Ovary (tissue), 9 donors: ENCODE results near the gene ZMIZ1. TPM values are rescaled to one million over a fixed set of nuclear protein-coding genes. Genes with fewer than 3 reads are reported as not detected.

Experiments
- DNase-seq, 5 donors: peaks; one replicate each; pipeline ENCODE4 v3.0.0-alpha.2; 2019 to 2020
- H3K27ac ChIP-seq, 2 donors: fragments of 200-600 bp; one replicate each; pipeline versions ENCODE4 v1.5.1 to v1.8.0; 2019 to 2022
- H3K27me3 ChIP-seq: fragments of 200-600 bp; one replicate; pipeline ENCODE4 v1.8.0; 2022
- H3K36me3 ChIP-seq: fragments of 200-600 bp; sonication (generic); one replicate; pipeline ENCODE4 v1.5.1; 2019
- H3K4me1 ChIP-seq: one replicate; pipeline ENCODE4 v1.8.1; 2013; ENCODE audit warnings: mild to moderate bottlenecking, moderate library complexity; ENCODE audit not compliant: insufficient read depth
- H3K4me3 ChIP-seq: fragments of 200-600 bp; sonication (generic); one replicate; pipeline ENCODE4 v1.5.1; 2017
- H3K9me3 ChIP-seq, 2 donors: fragments of 200-600 bp in 1 of 2; sonication (generic) in 1 of 2; one replicate each; pipeline versions ENCODE4 v1.5.1 to v1.8.1; 2013 to 2019; ENCODE audit warnings: mild to moderate bottlenecking in 1 of 2, moderate library complexity in 1 of 2
- EP300 ChIP-seq: sonication (generic); formaldehyde crosslinking; IDR thresholded peaks from one replicate; pipeline ENCODE4 v1.6.1; 2017; ENCODE audit warnings: antibody characterized with exemption
- POLR2A ChIP-seq: fragments of 450-650 bp; IDR thresholded peaks from one replicate; pipeline ENCODE4 v1.6.1; 2017; ENCODE audit warnings: antibody characterized with exemption, mild to moderate bottlenecking, moderate library complexity
- WGBS, 3 donors: extraction: QIAGEN DNeasy Blood & Tissue Kit in 1 of 3; methylation state at CpG; one replicate each; pipeline versions ENCODE4 v1.1.5 to v1.1.7; 2013 to 2017; 5-methylcytosine and 5-hydroxymethylcytosine counted together
- intact Hi-C, 4 donors: fragments of 100-400 bp; cut with DNase I; formaldehyde crosslinking; loops; one replicate each; pipeline versions ENCODE4 v1.11.0 to v1.15.1; 2022 to 2023
- polyA plus RNA-seq, 2 donors: library from polyadenylated mRNA; stranded (reverse); fragments of 200-250 nt in 1 of 2; fragments of 350-450 nt in 1 of 2; fragmentation: Illumina TruSeq in 1 of 2; extraction: RNeasy Lipid Tissue Mini Kit (QIAGEN cat#74804) in 1 of 2; gene quantifications; one replicate each; pipeline ENCODE4 v1.2.3, GENCODE V29; 2013 to 2014
- total RNA-seq, 7 donors: library from RNA; depleted of rRNA in 2 of 7; stranded (reverse); fragments of >200 nt in 2 of 7; fragmentation: NEBNext Ultra II Directional in 3 of 7; extraction: Animal tissue kit (Norgen Biotek cat#: 25700) in 3 of 7; gene quantifications; one replicate each; pipeline versions ENCODE4 v1.1.0 to v1.2.4, GENCODE V29; 2016 to 2023
- TF ChIP-seq, protein P1 (sequence below), 3 donors: fragments of 450-650 bp in 2 of 3; fragments of 200-600 bp in 1 of 3; IDR thresholded peaks; one replicate each; pipeline versions ENCODE4 v1.5.1 to v1.8.0; 2016 to 2022; ENCODE audit warnings: antibody characterized with exemption in 3 of 3, mild to moderate bottlenecking in 1 of 3
- donor health status: DM: no; HTN: no; CAD: no; lungs with moderate emphysema.
- donor health status: DM: no; HTN: no; CAD: no.
- donor health status: Bipolar disorder and iron deficiency.
- donor health status: DM: yes; HTN: yes; CAD: no.
- donor health status: DM: no; HTN: no; CAD: no.
- donor health status: DM: yes; HTN: yes; CAD: no.

ZMIZ1 gene
- total and polyA plus RNA-seq, 9 donors, result 30.3 to 117 (median 69.1) TPM

DNA sequence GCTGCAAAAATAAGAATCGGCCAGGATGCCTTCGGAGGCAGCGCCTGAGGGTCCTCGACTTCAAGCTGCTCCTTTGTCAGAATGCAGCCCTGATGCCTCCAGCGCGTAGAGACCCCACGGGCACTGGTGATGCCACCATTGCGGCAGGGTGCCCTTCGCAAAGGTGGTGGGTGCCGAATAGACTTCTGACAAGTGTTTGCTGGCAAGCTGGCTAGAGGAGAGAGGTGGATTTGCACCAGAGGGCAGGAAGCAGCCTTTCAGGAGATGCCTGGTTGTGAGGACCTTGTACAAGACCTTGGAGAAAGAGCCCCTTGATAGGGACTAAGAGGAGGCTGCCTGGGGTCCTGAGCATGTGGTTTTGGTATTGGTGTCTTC is 175.3 kb downstream of the ZMIZ1 start:
- TF ChIP-seq, protein P1, sequence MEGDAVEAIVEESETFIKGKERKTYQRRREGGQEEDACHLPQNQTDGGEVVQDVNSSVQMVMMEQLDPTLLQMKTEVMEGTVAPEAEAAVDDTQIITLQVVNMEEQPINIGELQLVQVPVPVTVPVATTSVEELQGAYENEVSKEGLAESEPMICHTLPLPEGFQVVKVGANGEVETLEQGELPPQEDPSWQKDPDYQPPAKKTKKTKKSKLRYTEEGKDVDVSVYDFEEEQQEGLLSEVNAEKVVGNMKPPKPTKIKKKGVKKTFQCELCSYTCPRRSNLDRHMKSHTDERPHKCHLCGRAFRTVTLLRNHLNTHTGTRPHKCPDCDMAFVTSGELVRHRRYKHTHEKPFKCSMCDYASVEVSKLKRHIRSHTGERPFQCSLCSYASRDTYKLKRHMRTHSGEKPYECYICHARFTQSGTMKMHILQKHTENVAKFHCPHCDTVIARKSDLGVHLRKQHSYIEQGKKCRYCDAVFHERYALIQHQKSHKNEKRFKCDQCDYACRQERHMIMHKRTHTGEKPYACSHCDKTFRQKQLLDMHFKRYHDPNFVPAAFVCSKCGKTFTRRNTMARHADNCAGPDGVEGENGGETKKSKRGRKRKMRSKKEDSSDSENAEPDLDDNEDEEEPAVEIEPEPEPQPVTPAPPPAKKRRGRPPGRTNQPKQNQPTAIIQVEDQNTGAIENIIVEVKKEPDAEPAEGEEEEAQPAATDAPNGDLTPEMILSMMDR (IDR thresholded peaks at IDR 0.05), result no peak
- no peak for TF ChIP-seq EP300
- TF ChIP-seq POLR2A, result no peak
- no peak for DNase-seq
- intact Hi-C loops, result loop anchor here in 1 of 4 donors (10.0 kb wide), 1 partner anchor 221 kb away; no protein-coding TSS in a partner anchor
- WGBS, 3 donors, result 76 to 89% (median 83%) methylated on average over 10 of the region's 10 CpGs
- Histone ChIP-seq H3K36me3 (no peaks in the 10 kb centered on the region), H3K27ac (peak overlapping the region in 1 of 2 donors; percentile 33), H3K4me3 (no peak overlapping the region), H3K4me1 (peaks cover 43% of the 10 kb centered on the region), H3K9me3 (no peaks in the 10 kb centered on the region), H3K27me3 (no peaks in the 10 kb centered on the region)

DNA sequence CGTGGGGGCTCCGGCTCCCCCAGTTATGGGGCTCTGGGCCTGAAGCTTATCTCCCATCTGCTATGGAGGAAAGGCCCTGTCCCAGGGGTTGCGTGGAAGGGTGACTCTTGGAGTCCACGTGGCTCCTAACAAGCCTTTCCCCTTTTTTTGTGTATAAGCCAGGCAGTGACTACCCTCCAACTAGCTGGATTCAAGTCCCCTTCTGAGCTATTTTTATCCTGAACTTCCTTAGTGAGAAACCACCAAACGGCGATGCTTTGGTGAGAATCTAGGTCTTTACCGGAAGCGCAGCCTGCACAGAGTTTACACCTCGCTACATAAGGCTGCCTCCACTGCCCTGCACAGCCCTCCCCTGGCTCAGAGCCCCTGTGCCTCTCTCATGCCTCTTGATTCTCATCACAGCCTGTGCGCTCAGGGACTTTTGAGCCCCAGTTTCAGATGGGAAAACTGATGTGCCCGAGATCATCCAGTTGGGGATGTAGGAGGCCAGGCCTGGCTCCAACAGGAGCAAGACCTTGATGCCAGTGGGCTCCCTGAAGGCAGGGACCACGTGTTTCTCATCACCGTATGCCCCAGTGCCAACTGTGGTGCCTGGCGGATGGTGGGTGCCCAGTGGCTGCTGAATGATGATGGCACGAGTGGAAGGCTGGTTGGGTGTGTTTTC is 176.2 kb downstream of the ZMIZ1 start:
- no peak for TF ChIP-seq POLR2A
- TF ChIP-seq EP300, result no peak
- TF ChIP-seq, protein P1 (IDR thresholded peaks at IDR 0.05), result no peak
- H3K4me1 ChIP-seq, result peaks cover 40% of the 10 kb centered on the region
- intact Hi-C loops, result loop anchor here in 1 of 4 donors (10.0 kb wide), 1 partner anchor 220 kb away; no protein-coding TSS in a partner anchor
- no peak for DNase-seq
- no peaks in the 10 kb centered on the region for H3K9me3 ChIP-seq
- H3K36me3 ChIP-seq, result no peaks in the 10 kb centered on the region
- H3K4me3 ChIP-seq, result no peak overlapping the region
- WGBS, 3 donors, result 80 to 81% (median 80%) methylated on average over 15 of the region's 15 CpGs
- H3K27ac ChIP-seq, result peak overlapping the region in 1 of 2 donors; percentile 80
- no peaks in the 10 kb centered on the region for H3K27me3 ChIP-seq

DNA sequence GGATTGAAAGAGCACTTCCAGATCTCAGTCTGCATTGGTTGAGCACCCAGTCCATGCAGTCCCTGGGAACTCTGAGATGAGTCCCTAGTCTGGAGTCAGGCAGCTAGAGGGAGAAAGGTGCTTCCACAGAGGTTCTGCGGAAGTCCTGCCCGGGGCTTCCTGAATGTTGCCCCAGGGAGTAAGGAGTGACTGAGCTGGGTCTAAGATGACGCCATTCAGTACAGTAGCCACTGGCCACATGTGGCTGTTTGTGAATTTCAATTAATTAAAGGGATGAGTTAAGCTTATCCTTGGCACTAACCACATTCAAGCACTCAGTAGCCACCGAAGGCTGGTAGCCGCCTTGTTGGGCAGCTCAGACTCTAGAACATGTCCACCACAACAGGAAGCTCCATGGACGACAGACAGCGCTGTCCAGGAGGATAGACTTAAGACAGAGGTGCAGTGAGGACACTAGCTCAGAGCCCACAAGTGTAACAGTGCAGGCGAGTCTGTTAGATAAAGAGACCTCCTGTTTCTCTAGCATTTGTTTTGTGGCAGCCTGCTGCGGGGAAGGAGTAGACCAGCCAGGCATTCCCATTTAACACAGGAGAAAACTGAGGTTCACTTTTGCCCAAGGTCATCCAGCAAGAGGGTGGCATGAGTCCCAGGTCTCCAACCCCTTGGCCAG is 176.9 kb downstream of the ZMIZ1 start:
- intact Hi-C loops, result loop anchor here in 1 of 4 donors (10.0 kb wide), 1 partner anchor 219 kb away; no protein-coding TSS in a partner anchor
- Histone ChIP-seq H3K4me3 (no peak overlapping the region), H3K36me3 (no peaks in the 10 kb centered on the region), H3K27ac (peak overlapping the region; percentile 76 to 80), H3K9me3 (no peaks in the 10 kb centered on the region), H3K4me1 (peaks cover 40% of the 10 kb centered on the region), H3K27me3 (no peaks in the 10 kb centered on the region)
- TF ChIP-seq EP300 (no peak), POLR2A (no peak)
- TF ChIP-seq, protein P1 (IDR thresholded peaks at IDR 0.05), result no peak
- no peak for DNase-seq
- WGBS, 3 donors, result 75 to 85% (median 81%) methylated on average over 9 of the region's 9 CpGs

DNA sequence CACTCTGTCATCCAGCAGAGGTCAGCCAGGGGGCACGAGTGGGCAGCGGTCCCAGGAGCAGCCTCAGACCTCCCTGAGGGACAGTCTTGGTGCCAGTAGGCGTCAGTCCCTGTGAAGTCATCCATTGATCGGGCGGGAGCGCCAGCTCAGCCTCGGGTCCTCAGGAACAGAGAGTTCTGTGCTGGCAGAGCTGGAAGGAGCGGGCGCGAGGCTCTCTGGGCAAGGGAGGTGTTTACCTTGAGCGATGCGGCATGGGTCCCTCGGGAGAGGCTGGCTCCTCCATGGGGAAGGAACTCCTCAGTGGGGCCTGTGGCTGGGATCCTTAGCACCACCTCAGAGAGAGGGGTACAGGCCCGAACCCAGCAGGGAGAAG is 177.4 kb downstream of the ZMIZ1 start:
- peak; percentile 48 to 74 (median 66) for DNase-seq

More for the DNA sequence above, 177.4 kb downstream of the ZMIZ1 start:
- intact Hi-C loops, result loop anchor here in 1 of 4 donors (10.0 kb wide), 1 partner anchor 219 kb away; no protein-coding TSS in a partner anchor
- Histone ChIP-seq H3K27ac (peak overlapping the region; percentile 76 to 80), H3K36me3 (no peaks in the 10 kb centered on the region), H3K9me3 (no peaks in the 10 kb centered on the region), H3K4me3 (no peak overlapping the region), H3K27me3 (no peaks in the 10 kb centered on the region), H3K4me1 (peaks cover 40% of the 10 kb centered on the region)
- TF ChIP-seq POLR2A, result no peak
- TF ChIP-seq, protein P1 (IDR thresholded peaks at IDR 0.05), result no peak
- no peak for TF ChIP-seq EP300
- WGBS, 3 donors, result 39 to 47% (median 47%) methylated on average over 14 of the region's 14 CpGs
